ENCODE data around the gene DENND2A.

Gene DENND2A

DNA sequence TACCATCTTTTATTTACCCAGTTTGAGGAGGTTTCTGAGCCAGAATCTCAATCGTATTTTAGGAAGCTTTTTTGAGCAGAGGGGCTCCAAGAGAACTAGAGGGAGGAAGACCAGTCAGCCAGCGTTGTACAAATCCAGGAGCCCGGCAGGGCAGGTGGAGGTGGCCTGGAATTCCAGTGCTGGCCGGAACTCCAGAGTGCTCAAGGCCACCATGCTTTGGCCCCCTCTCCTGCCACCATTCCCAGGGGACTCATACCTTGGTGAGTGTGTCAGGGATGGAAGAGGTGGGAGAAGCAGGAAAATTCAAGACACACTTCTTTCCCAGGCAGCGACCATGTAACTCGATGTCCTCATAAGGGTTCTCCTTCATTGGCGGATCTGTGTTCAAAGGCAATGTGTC lies 55.3 kb downstream of the DENND2A start:
- no peak overlapping the region for H3K27ac ChIP-seq
- ChIA-PET CTCF (interaction anchor here (1.3 kb wide), 1 partner anchor 67 kb away, joined by 5 read pairs; no protein-coding TSS in a partner anchor), POLR2A (ENCODE audit: low non-redundant PET) (no interaction called here)
- DNase-seq (ENCODE audit: low spot score) = no peak
- TF ChIP-seq, protein P1, sequence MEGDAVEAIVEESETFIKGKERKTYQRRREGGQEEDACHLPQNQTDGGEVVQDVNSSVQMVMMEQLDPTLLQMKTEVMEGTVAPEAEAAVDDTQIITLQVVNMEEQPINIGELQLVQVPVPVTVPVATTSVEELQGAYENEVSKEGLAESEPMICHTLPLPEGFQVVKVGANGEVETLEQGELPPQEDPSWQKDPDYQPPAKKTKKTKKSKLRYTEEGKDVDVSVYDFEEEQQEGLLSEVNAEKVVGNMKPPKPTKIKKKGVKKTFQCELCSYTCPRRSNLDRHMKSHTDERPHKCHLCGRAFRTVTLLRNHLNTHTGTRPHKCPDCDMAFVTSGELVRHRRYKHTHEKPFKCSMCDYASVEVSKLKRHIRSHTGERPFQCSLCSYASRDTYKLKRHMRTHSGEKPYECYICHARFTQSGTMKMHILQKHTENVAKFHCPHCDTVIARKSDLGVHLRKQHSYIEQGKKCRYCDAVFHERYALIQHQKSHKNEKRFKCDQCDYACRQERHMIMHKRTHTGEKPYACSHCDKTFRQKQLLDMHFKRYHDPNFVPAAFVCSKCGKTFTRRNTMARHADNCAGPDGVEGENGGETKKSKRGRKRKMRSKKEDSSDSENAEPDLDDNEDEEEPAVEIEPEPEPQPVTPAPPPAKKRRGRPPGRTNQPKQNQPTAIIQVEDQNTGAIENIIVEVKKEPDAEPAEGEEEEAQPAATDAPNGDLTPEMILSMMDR (conservative IDR thresholded peaks at IDR 0.05; ENCODE audit: low read depth) = no peak

DNA sequence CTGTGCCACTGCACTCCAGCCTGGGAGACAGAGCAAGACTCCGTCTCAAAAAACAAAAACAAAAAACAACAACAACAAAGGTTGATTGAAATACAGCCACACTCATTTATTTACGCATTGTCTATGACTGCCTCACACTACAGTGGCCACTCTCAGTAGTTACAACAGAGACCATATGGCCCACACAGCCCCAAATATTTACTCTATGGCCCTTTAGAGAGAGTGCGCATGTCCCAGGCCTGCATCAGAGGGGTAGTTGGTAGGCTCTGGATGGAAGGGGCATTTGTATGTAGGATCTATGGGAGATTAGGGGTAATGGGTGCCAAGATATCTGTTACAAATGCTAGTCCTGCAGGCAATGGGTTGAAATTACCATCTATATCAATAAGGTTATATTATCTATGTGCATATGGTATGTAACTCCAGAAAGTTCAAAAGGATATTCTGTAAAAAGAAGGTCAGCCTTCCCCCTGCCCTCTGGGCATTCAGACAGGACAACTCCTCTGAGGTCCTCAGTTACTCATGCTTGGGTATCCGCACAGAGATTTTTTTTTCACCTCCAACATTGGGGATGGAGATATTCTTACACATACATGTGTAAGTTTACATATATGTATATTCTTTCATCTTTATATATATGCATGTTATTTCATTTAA lies 56.3 kb downstream of the DENND2A start:
- TF ChIP-seq, protein P1 (conservative IDR thresholded peaks at IDR 0.05; ENCODE audit: low read depth) = no peak
- no peak for DNase-seq (ENCODE audit: low spot score)
- ChIA-PET CTCF (no interaction called here), POLR2A (ENCODE audit: low non-redundant PET) (no interaction called here)
- H3K27ac ChIP-seq = no peak overlapping the region

DNA sequence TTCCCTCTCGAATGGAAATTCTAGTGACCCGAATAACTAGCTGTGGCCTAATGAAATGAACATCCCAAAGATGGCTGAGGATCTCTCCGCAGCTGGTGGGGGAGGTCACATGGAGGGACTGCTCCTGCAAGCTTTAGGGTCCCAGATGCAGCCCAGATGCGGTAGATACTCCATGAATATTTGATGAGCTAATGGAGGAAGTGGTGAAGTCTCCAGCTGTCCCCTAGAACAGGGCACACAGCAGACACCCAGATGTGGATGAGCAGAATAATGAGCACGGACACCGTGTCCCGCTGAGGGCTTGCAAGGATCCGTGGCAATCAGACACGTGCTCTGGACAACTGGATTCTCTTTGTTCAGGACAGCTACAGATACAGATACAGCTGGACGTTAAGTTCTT lies 59.2 kb downstream of the DENND2A start:
- H3K27ac ChIP-seq = no peak overlapping the region
- TF ChIP-seq, protein P1 (conservative IDR thresholded peaks at IDR 0.05; ENCODE audit: low read depth) = no peak
- CTCF ChIA-PET = interaction anchor here (0.7 kb wide), 1 partner anchor 24 kb away, joined by 5 read pairs; no protein-coding TSS in a partner anchor
- no peak for DNase-seq (ENCODE audit: low spot score)
- POLR2A ChIA-PET (ENCODE audit: low non-redundant PET) = no interaction called here

DNA sequence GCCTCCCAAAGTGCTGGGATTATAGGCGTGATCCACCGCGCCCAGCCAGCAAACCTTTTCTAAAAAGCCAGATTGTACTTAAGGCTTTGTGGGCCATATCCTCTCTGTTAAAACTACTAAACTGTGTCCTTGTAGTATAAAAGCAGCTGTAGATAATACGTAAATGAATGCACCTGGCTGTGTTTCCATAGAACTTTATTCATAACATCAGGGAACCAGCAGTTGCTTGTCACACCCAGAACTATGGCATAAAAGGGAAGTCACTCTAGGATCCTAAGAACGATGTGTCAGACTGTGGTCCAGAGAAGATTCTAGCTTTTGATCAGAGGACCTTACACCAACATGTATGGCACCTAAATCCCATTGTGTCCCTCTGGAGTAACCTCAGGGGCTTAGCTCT lies 63.0 kb downstream of the DENND2A start:
- ChIA-PET CTCF (interaction anchor here (1.1 kb wide), 1 partner anchor 9 kb away, joined by 3 read pairs; no protein-coding TSS in a partner anchor), POLR2A (ENCODE audit: low non-redundant PET) (no interaction called here)
- TF ChIP-seq, protein P1 (conservative IDR thresholded peaks at IDR 0.05; ENCODE audit: low read depth) = no peak
- no peak overlapping the region for H3K27ac ChIP-seq
- no peak for DNase-seq (ENCODE audit: low spot score)

DNA sequence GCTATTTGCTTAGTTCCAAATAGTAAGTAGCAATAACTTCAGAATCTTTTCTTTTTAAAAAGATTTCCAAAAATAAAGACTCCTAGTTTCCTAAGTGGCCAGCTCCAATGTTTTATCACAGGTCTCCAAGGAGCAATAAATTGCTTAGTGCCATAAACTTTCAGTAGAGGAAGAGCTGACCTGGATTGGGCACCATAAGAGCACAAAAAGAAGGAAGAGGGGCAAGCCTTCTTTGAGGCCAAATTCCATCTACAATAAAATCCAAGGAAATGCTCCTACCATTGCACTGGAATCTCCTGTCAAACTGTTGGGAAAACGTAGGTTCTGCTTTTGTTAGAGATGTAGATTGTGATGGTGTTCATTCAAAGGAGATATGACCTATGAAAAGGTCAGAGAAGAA lies 64.0 kb downstream of the DENND2A start:
- no peak overlapping the region for H3K27ac ChIP-seq
- ChIA-PET CTCF (interaction anchor here (0.5 kb wide), 1 partner anchor 10 kb away, joined by 3 read pairs; no protein-coding TSS in a partner anchor), POLR2A (ENCODE audit: low non-redundant PET) (no interaction called here)
- TF ChIP-seq, protein P1 (conservative IDR thresholded peaks at IDR 0.05; ENCODE audit: low read depth) = no peak
- no peak for DNase-seq (ENCODE audit: low spot score)

DNA sequence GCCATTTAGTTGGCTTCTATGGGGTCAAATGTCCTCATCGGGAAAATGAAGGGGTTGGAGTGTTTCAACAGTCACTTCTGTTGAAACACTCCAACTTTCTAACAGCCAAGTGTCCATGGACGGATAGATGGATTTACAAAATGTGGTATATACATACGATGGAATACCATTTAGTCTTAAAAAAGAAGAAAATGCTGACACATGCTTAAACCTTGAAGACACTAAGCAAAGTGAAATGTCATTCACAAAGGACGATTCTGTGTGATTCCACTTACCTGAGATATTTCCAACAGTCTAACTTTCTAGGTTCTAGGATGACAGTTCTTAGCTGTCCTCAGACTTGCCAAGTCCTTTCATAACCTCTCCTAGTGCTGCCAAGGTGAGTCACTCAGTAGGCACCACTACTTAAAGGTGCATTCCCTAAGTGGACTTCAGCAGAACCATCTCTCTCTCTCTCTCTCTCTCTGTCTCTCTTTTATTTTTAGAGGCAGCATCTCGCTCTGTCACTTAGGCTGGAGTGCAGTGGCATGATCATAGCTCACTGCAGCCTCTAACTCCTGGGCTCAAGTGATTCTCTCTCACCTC lies 69.0 kb downstream of the DENND2A start:
- POLR2A ChIA-PET (ENCODE audit: low non-redundant PET) = no interaction called here
- no peak overlapping the region for H3K27ac ChIP-seq
- peak; percentile 61 for DNase-seq (ENCODE audit: low spot score)
- TF ChIP-seq, protein P1 (conservative IDR thresholded peaks at IDR 0.05; ENCODE audit: low read depth) = no peak
- CTCF ChIA-PET = interaction anchor here (0.6 kb wide), 1 partner anchor 263 kb away, joined by 6 read pairs; no protein-coding TSS in a partner anchor

All from RWPE1 (cell line).